Measurements from ENCODE around the gene DNAH10. TPM values are rescaled to one million over a fixed set of nuclear protein-coding genes. Genes with fewer than 3 reads are reported as not detected.

Gene DNAH10
- total and polyA plus RNA-seq, 10 of the 15 experiments (the other 5 are each of a cell fraction or from before 2014, with no cell fraction given): 0.01 to 0.32 (median 0.06) TPM

DNA sequence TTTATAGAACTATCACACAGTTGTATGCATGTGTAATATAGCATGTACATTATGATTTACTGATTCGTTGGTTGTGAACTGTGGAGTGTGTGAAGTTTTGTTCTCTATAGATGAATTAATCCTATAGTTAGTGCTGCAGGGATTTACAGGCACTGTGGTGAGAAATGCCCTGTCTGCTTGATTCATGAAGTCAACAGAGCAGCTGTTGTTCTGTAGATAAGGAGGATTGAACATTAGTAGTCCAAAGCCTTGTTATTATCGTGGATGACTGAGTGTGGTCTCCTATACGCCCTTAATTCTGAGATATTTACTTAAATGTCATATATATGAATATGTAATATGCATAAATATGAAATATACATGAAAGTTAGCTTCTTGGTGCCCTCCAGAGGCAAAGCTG, 98.3 kb downstream of the DNAH10 start (continued):
- TF ChIP-seq, protein P1, sequence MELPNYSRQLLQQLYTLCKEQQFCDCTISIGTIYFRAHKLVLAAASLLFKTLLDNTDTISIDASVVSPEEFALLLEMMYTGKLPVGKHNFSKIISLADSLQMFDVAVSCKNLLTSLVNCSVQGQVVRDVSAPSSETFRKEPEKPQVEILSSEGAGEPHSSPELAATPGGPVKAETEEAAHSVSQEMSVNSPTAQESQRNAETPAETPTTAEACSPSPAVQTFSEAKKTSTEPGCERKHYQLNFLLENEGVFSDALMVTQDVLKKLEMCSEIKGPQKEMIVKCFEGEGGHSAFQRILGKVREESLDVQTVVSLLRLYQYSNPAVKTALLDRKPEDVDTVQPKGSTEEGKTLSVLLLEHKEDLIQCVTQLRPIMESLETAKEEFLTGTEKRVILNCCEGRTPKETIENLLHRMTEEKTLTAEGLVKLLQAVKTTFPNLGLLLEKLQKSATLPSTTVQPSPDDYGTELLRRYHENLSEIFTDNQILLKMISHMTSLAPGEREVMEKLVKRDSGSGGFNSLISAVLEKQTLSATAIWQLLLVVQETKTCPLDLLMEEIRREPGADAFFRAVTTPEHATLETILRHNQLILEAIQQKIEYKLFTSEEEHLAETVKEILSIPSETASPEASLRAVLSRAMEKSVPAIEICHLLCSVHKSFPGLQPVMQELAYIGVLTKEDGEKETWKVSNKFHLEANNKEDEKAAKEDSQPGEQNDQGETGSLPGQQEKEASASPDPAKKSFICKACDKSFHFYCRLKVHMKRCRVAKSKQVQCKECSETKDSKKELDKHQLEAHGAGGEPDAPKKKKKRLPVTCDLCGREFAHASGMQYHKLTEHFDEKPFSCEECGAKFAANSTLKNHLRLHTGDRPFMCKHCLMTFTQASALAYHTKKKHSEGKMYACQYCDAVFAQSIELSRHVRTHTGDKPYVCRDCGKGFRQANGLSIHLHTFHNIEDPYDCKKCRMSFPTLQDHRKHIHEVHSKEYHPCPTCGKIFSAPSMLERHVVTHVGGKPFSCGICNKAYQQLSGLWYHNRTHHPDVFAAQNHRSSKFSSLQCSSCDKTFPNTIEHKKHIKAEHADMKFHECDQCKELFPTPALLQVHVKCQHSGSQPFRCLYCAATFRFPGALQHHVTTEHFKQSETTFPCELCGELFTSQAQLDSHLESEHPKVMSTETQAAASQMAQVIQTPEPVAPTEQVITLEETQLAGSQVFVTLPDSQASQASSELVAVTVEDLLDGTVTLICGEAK (IDR thresholded peaks at IDR 0.05; ENCODE audit: borderline replicate concordance): no peak
- TF ChIP-seq CBX3 (IDR thresholded peaks at IDR 0.05; ENCODE audit: borderline replicate concordance, low read depth) (no peak), BMI1 (IDR thresholded peaks at IDR 0.05; ENCODE audit: borderline replicate concordance) (no peak), SMAD1 (IDR thresholded peaks at IDR 0.05; ENCODE audit: low read depth, partially characterized antibody) (no peak), MYC (IDR thresholded peaks at IDR 0.05; ENCODE audit: insufficient read depth, insufficient read length, insufficient replicate concordance, low read length, severe bottlenecking) (no peak), TAF1 (IDR thresholded peaks at IDR 0.05; ENCODE audit: borderline replicate concordance, low read depth, low read length) (no peak), RFX5 (IDR thresholded peaks at IDR 0.05; ENCODE audit: low read depth, low read length) (no peak)
- TF ChIP-seq, protein P2, sequence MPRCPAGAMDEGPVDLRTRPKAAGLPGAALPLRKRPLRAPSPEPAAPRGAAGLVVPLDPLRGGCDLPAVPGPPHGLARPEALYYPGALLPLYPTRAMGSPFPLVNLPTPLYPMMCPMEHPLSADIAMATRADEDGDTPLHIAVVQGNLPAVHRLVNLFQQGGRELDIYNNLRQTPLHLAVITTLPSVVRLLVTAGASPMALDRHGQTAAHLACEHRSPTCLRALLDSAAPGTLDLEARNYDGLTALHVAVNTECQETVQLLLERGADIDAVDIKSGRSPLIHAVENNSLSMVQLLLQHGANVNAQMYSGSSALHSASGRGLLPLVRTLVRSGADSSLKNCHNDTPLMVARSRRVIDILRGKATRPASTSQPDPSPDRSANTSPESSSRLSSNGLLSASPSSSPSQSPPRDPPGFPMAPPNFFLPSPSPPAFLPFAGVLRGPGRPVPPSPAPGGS (IDR thresholded peaks at IDR 0.05; ENCODE audit: borderline replicate concordance, insufficient read depth, low read depth, low read length, poor library complexity, severe bottlenecking): no peak
